Activated CD4-positive, alpha-beta memory T cell treated with anti-CD3 and anti-CD28 coated beads, Interleukin-2, amount 10 ng/mL, durations not matched to agents 7 days and 5 days (primary cell): ENCODE results near the gene ZNF483. TPM values are rescaled to one million over a fixed set of nuclear protein-coding genes. Genes with fewer than 3 reads are reported as not detected.
"Not testable (repeated sequence)": the region's sequence is repeated elsewhere in the genome, so short reads cannot be mapped to it uniquely, and the experiment has no call there.

ENCODE experiments used
- CTCF ChIA-PET: fragments of 350-600 bp; sonication (Branson Sonifier 250); formaldehyde crosslinking; loops from one replicate; lab custom pipeline; 2021; ENCODE audit warnings: antibody characterized with exemption, inconsistent platforms; lab: Charles Lee
- POLR2A ChIA-PET: fragments of 350-600 bp; sonication (Branson Sonifier 250); formaldehyde crosslinking; loops from one replicate; lab custom pipeline; 2021; ENCODE audit warnings: antibody characterized with exemption; lab: Charles Lee
- DNase-seq: peaks from one replicate; pipeline ENCODE4 v3.0.0-alpha.2; 2020
- H3K27ac Mint-ChIP-seq: one replicate; pipeline ENCODE4 v1.8.0; 2021; ENCODE audit warnings: mild to moderate bottlenecking, mixed read lengths
- H3K27me3 Mint-ChIP-seq: one replicate; pipeline ENCODE4 v1.8.0; 2021; ENCODE audit warnings: mixed read lengths
- H3K36me3 Mint-ChIP-seq: one replicate; pipeline ENCODE4 v1.8.0; 2021; ENCODE audit warnings: low read depth, mixed read lengths
- H3K4me1 Mint-ChIP-seq: one replicate; pipeline ENCODE4 v1.8.0; 2021; ENCODE audit warnings: mixed read lengths
- H3K4me3 Mint-ChIP-seq: one replicate; pipeline ENCODE4 v1.8.0; 2021; ENCODE audit warnings: mild to moderate bottlenecking, mixed read lengths
- H3K9me3 Mint-ChIP-seq: one replicate; pipeline ENCODE4 v1.8.0; 2021; ENCODE audit warnings: mixed read lengths
- total RNA-seq, 2 experiments: library from RNA; stranded (reverse); gene quantifications; one replicate each; pipeline ENCODE4 v1.2.3, GENCODE V29; 2021

The ZNF483 gene
- total RNA-seq, 2 experiments from 2014 or later = 5.9 to 6.0 TPM

- Mint-ChIP-seq H3K27ac (no peak overlapping the region), H3K4me1 (peaks cover 18% of the 10 kb centered on the region), H3K9me3 (no peaks in the 10 kb centered on the region), H3K4me3 (no peak overlapping the region), H3K27me3 (peaks cover 33% of the 10 kb centered on the region), H3K36me3 (no peaks in the 10 kb centered on the region)
- ChIA-PET POLR2A (interaction anchor here (0.6 kb wide), 1 partner anchor 323 kb away, joined by 3 read pairs; no protein-coding TSS in a partner anchor), CTCF (no interaction called here)
- DNase-seq = no peak
Observed at GRCh38 chr9:111603041-111603440, 78.1 kb downstream of the ZNF483 start.

GRCh38 chr9:111604054-111604615, 79.2 kb downstream of the ZNF483 start:
- H3K27ac Mint-ChIP-seq = no peak overlapping the region
- CTCF ChIA-PET = no interaction called here
- H3K36me3 Mint-ChIP-seq = no peaks in the 10 kb centered on the region
- POLR2A ChIA-PET = no interaction called here
- no peaks in the 10 kb centered on the region for H3K9me3 Mint-ChIP-seq
- DNase-seq = no peak
- H3K27me3 Mint-ChIP-seq = peaks cover 31% of the 10 kb centered on the region
- H3K4me1 Mint-ChIP-seq = peaks cover 9% of the 10 kb centered on the region
- no peak overlapping the region for H3K4me3 Mint-ChIP-seq

GRCh38 chr9:111605041-111605559, 80.1 kb downstream of the ZNF483 start:
- no peaks in the 10 kb centered on the region for H3K36me3 Mint-ChIP-seq
- no peak overlapping the region for H3K4me3 Mint-ChIP-seq
- no peak for DNase-seq
- peaks cover 25% of the 10 kb centered on the region for H3K27me3 Mint-ChIP-seq
- no peak overlapping the region for H3K27ac Mint-ChIP-seq
- POLR2A ChIA-PET = no interaction called here
- H3K4me1 Mint-ChIP-seq = peaks cover under 1% of the 10 kb centered on the region
- CTCF ChIA-PET = interaction anchor here (0.6 to 0.9 kb wide), 2 partner anchors 14 to 72 kb away, joined by 4 to 5 read pairs; no protein-coding TSS in a partner anchor
- no peaks in the 10 kb centered on the region for H3K9me3 Mint-ChIP-seq

GRCh38 chr9:111610149-111610548, 85.2 kb downstream of the ZNF483 start:
- H3K27me3 Mint-ChIP-seq = peaks cover 25% of the 10 kb centered on the region
- POLR2A ChIA-PET = no interaction called here
- CTCF ChIA-PET = no interaction called here
- no peak overlapping the region for H3K27ac Mint-ChIP-seq
- DNase-seq = no peak
- H3K4me1 Mint-ChIP-seq = no peaks in the 10 kb centered on the region
- no peak overlapping the region for H3K4me3 Mint-ChIP-seq
- H3K9me3 Mint-ChIP-seq = no peaks in the 10 kb centered on the region
- no peaks in the 10 kb centered on the region for H3K36me3 Mint-ChIP-seq

- Mint-ChIP-seq H3K27ac (no peak overlapping the region), H3K27me3 (peaks cover 23% of the 10 kb centered on the region), H3K9me3 (no peaks in the 10 kb centered on the region), H3K4me1 (no peaks in the 10 kb centered on the region), H3K36me3 (no peaks in the 10 kb centered on the region), H3K4me3 (no peak overlapping the region)
- DNase-seq = no peak
- CTCF ChIA-PET = no interaction called here
- POLR2A ChIA-PET = no interaction called here
Observed at GRCh38 chr9:111610845-111611244, 85.9 kb downstream of the ZNF483 start.

- DNase-seq = no peak
- Mint-ChIP-seq H3K27me3 (peaks cover 19% of the 10 kb centered on the region), H3K27ac (no peak overlapping the region), H3K9me3 (no peaks in the 10 kb centered on the region), H3K4me3 (no peak overlapping the region), H3K4me1 (no peaks in the 10 kb centered on the region), H3K36me3 (no peaks in the 10 kb centered on the region)
- ChIA-PET POLR2A (no interaction called here), CTCF (interaction anchor here (1.6 kb wide), 1 partner anchor 8 kb away, joined by 3 read pairs; no protein-coding TSS in a partner anchor)
Observed at GRCh38 chr9:111613436-111614040, 88.6 kb downstream of the ZNF483 start.

GRCh38 chr9:111615928-111616327, 90.9 kb downstream of the ZNF483 start:
- no peak for DNase-seq
- Mint-ChIP-seq H3K4me1 (no peaks in the 10 kb centered on the region), H3K27ac (no peak overlapping the region), H3K27me3 (peaks cover 10% of the 10 kb centered on the region), H3K4me3 (no peak overlapping the region), H3K9me3 (no peaks in the 10 kb centered on the region), H3K36me3 (no peaks in the 10 kb centered on the region)
- ChIA-PET POLR2A (no interaction called here), CTCF (interaction anchor here (1.0 kb wide), 1 partner anchor 10 kb away, joined by 3 read pairs; no protein-coding TSS in a partner anchor)

GRCh38 chr9:111617349-111617748, 92.4 kb downstream of the ZNF483 start:
- CTCF ChIA-PET, H3K4me1 Mint-ChIP-seq, H3K4me3 Mint-ChIP-seq, POLR2A ChIA-PET, H3K36me3 Mint-ChIP-seq, H3K27ac Mint-ChIP-seq, DNase-seq, H3K9me3 Mint-ChIP-seq: not testable (repeated sequence)
- H3K27me3 Mint-ChIP-seq = peaks cover 13% of the 10 kb centered on the region

- Mint-ChIP-seq H3K27ac (no peak overlapping the region), H3K4me3 (no peak overlapping the region), H3K4me1 (no peaks in the 10 kb centered on the region), H3K27me3 (peaks cover 12% of the 10 kb centered on the region), H3K9me3 (no peaks in the 10 kb centered on the region), H3K36me3 (no peaks in the 10 kb centered on the region)
- ChIA-PET CTCF (interaction anchor here (0.6 to 2.1 kb wide), 11 partner anchors 9 to 1036 kb away, joined by 3 to 21 read pairs (median 4); partner anchors contain the start of gene DNAJC25), POLR2A (interaction anchor here (0.7 to 1.1 kb wide), 3 partner anchors 9 to 1789 kb away, joined by 3 to 4 read pairs (median 3); partner anchors contain the start of genes C9orf43, DNAJC25 and POLE3)
- no peak for DNase-seq
Observed at GRCh38 chr9:111621895-111622480, 97.0 kb downstream of the ZNF483 start.

- POLR2A ChIA-PET = no interaction called here
- Mint-ChIP-seq H3K27ac (no peak overlapping the region), H3K36me3 (no peaks in the 10 kb centered on the region), H3K4me1 (no peaks in the 10 kb centered on the region), H3K27me3 (peaks cover 12% of the 10 kb centered on the region), H3K4me3 (no peak overlapping the region), H3K9me3 (no peaks in the 10 kb centered on the region)
- CTCF ChIA-PET = interaction anchor here (2.1 kb wide), 1 partner anchor 25 kb away, joined by 21 read pairs; no protein-coding TSS in a partner anchor
- DNase-seq = no peak
Observed at GRCh38 chr9:111622626-111623025, 97.6 kb downstream of the ZNF483 start.

Other genes with a start within 250 kb of the ZNF483 start
- gene OR2K2, start 195.0 kb upstream of the ZNF483 start, total RNA-seq = not detected
- 10 to 100 TPM; 66.0 to 68.1 TPM for gene ECPAS, start 40.8 kb upstream of the ZNF483 start, total RNA-seq
- 1 to 10 TPM in 1 of 2 experiments, under 1 TPM in 1; 0.85 to 1.2 TPM for gene PTGR1, start 74.5 kb downstream of the ZNF483 start, total RNA-seq
- gene DNAJC25, start 106.2 kb downstream of the ZNF483 start, total RNA-seq = 1 to 10 TPM; 3.2 to 3.6 TPM
- 10 to 100 TPM; 22.2 to 23.8 TPM for gene GNG10, start 136.4 kb downstream of the ZNF483 start, total RNA-seq